GM20000 (cell line): ENCODE data around the gene SCAMP1.
A peak's percentile ranks its signal among the peaks of the same experiment; 100 is the strongest.

ENCODE experiments used
- DNase-seq: peaks from one replicate; pipeline ENCODE4 v3.0.0; 2012; ENCODE audit warnings: low spot score
- TF ChIP-seq, protein P1 (sequence below): IDR thresholded peaks from 2 replicates; pipeline ENCODE4 v1.5.1; 2012; ENCODE audit warnings: mild to moderate bottlenecking, control low read depth; ENCODE audit errors: extremely low read depth, missing control alignments

Gene SCAMP1, protein sequence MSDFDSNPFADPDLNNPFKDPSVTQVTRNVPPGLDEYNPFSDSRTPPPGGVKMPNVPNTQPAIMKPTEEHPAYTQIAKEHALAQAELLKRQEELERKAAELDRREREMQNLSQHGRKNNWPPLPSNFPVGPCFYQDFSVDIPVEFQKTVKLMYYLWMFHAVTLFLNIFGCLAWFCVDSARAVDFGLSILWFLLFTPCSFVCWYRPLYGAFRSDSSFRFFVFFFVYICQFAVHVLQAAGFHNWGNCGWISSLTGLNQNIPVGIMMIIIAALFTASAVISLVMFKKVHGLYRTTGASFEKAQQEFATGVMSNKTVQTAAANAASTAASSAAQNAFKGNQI

DNA sequence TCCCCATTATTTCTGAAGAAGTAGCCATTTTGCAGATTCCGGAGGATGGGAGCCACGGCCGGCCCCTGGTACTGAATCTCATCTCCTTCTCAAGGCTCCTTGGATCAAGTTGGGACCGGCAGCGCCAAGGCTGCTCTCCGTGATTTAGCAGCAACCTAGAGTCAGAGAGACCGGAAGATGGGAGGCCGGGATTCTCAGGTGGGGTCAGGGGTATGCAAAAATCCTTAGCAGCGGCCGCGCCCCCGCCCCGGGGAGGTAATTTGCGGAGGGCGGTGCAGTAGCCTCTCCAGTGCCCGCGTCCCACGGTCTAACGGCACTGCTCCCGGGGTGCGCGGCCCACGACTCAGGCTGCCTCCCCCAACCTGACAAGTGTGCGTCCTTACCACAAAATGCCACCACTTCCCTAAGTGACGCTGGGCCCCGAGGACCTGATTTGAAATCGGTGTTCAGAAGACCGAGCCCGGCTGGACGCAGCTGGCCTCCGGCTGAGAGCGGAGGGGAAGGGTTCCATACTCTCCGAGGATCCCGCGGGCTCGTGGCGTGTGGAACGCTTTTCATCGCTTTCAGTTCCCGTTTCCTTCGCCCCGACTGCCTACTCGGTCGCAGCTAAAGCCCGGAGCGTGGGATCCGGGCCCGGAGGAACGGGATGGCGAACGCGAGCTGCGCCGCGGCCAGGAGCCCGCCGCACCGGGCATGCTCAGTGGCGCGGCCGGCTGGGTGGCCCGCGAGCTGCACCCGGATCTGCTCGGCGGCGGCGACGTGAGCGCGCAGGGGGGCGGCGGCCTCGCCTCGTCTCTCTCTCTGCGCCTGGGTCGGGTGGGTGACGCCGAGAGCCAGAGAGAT, at the start of gene SCAMP1:
TSS of gene SCAMP1 (plus strand) at position 787 of the 843 bp plus-strand sequence. CDS start at position 842, 55 bp downstream.
- DNase-seq, result peak; percentile 94
- TF ChIP-seq, protein P1, sequence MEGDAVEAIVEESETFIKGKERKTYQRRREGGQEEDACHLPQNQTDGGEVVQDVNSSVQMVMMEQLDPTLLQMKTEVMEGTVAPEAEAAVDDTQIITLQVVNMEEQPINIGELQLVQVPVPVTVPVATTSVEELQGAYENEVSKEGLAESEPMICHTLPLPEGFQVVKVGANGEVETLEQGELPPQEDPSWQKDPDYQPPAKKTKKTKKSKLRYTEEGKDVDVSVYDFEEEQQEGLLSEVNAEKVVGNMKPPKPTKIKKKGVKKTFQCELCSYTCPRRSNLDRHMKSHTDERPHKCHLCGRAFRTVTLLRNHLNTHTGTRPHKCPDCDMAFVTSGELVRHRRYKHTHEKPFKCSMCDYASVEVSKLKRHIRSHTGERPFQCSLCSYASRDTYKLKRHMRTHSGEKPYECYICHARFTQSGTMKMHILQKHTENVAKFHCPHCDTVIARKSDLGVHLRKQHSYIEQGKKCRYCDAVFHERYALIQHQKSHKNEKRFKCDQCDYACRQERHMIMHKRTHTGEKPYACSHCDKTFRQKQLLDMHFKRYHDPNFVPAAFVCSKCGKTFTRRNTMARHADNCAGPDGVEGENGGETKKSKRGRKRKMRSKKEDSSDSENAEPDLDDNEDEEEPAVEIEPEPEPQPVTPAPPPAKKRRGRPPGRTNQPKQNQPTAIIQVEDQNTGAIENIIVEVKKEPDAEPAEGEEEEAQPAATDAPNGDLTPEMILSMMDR, result no peak

DNA sequence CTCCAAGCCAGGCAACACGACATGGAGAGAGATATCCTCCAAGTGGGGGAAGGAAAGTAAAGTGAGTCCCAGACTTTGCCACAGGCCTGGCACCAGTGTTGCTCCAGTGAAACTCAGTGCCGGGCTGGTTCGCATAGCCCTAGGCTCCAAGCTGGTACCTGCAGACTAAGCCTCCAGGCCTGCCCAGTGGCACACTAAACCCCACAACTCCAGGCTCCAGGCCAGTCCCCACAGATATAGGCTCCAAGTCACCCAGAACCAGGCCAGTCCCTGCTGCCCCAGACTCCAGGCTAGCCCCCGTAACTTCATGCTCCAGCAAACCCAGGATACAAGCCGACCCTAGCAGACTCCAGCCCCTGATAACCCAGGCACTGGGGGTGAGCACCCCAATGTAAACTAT, 42.9 kb upstream of the SCAMP1 start:
- TF ChIP-seq, protein P1, result no peak
- DNase-seq, result no peak

DNA sequence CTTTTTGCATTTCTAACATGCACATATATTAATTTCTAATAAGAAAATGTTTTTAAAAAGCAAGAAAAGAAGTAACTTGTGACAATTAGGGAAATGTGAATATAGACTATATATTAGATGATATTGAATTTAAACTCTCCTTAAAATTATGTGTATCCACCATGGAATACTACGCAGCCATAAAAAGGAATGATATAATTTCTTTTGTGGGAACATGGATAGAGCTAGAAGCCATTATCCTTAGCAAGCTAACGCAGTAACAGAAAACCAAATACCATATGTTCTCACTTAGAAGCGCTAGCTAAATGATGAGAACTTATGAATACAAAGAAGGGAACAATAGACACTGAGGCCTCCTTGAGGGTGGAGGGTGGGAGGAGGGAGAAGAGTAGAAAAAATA, 42.1 kb upstream of the SCAMP1 start:
- DNase-seq, result no peak
- TF ChIP-seq, protein P1, result no peak

DNA sequence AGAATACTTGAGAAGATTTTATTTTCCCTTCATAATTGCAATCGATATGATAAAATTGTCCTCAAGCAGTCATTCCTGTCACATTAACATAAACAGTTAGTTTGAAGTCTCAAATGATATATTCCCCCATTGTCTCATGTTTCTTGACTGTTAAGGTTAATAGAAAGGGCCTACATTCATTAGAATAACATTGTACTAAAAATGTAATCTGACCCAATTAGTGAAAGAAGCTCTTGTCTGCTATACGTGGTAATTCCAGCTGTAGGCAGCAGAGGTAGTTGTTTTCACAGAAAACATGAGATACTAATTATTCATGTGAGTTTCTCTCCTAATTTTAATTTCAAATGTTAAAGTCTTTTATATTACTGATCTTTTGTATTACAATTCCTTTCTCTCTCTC, 40.0 kb upstream of the SCAMP1 start:
- DNase-seq, result peak; percentile 18
- TF ChIP-seq, protein P1, result peak; percentile 22

DNA sequence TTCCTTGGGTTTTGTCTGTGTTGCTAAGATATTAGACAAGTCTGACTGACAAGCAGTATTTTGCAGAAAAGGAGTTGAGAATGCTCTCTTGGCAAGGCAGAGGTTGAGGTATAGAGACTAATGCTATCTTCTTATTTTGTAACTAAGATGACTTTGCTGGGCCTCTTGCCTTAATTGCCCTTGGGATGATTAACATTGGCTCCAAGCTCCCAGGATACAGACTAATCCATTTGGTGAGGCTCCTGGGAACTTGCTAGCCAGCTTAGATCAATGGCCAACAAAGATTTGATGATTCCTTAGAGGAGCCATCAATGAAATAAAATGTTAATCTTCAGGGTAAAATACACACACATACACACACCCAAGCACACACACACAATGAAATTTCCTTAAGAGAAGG, 37.2 kb upstream of the SCAMP1 start:
- TF ChIP-seq, protein P1, result no peak
- DNase-seq, result no peak

DNA sequence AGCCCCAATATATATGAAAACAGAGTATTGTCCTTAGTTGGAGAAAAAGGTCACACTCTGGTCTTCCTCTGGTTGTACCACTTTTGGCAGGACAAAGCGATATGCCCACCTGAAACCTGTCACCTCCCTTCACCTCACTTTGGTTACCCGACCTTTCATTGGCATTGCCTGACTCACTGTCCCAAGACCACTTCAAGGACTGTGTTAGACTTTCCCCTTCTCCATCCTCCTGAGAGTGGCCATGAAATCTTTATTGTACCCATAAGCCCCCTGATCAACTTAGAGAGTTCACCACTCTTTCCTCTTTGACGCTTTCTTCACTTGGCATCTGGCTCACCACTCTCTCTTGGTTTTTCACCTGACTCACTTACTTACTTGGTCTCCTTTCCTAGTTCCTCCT, 33.5 kb upstream of the SCAMP1 start:
- DNase-seq, result no peak
- TF ChIP-seq, protein P1, result no peak
